A549 (cell line): ENCODE results near the gene IL23A.

Source experiments
- CBX2 ChIP-seq: fragments of 200-600 bp; sonication (generic); IDR thresholded peaks from 2 replicates; pipeline ENCODE4 v1.6.1; 2016; ENCODE audit warnings: low read depth, mild to moderate bottlenecking, borderline replicate concordance
- CHD4 ChIP-seq: fragments of 200-600 bp; sonication (generic); IDR thresholded peaks from 2 replicates; pipeline ENCODE4 v1.6.1; 2016; ENCODE audit warnings: antibody characterized with exemption, mild to moderate bottlenecking, borderline replicate concordance
- EHF ChIP-seq: fragments of 250-450 bp; sonication (Bioruptor Pico); IDR thresholded peaks from 2 replicates; pipeline ENCODE4 v1.5.0; 2020; ENCODE audit warnings: mild to moderate bottlenecking
- POLR2A ChIP-seq: IDR thresholded peaks from 2 replicates; pipeline ENCODE4 v1.6.1; 2012; ENCODE audit warnings: mild to moderate bottlenecking, low read length
- RCOR1 ChIP-seq: fragments of 150-350 bp; IDR thresholded peaks from 2 replicates; pipeline ENCODE4 v1.6.1; 2014; ENCODE audit warnings: antibody characterized with exemption, low read length, low read depth
- TF ChIP-seq, protein P1 (sequence below): fragments of >200 bp; sonication (Bioruptor Twin); formaldehyde crosslinking; IDR thresholded peaks from 3 replicates; pipeline ENCODE4 v1.5.1; 2016
- TF ChIP-seq, protein P2 (sequence below): IDR thresholded peaks from 2 replicates; pipeline ENCODE4 v1.6.1; 2012
- TF ChIP-seq, protein P3 (sequence below): IDR thresholded peaks from 2 replicates; pipeline ENCODE4 v1.6.1; 2012
- TF ChIP-seq, protein P4 (sequence below): fragments of 450-650 bp; IDR thresholded peaks from 2 replicates; pipeline ENCODE4 v1.6.1; 2014; ENCODE audit warnings: antibody characterized with exemption
- TF ChIP-seq, protein P5 (sequence below): fragments of 200-600 bp; sonication (generic); IDR thresholded peaks from 2 replicates; pipeline ENCODE4 v1.6.1; 2016; ENCODE audit warnings: antibody characterized with exemption, mild to moderate bottlenecking, moderate library complexity

DNA sequence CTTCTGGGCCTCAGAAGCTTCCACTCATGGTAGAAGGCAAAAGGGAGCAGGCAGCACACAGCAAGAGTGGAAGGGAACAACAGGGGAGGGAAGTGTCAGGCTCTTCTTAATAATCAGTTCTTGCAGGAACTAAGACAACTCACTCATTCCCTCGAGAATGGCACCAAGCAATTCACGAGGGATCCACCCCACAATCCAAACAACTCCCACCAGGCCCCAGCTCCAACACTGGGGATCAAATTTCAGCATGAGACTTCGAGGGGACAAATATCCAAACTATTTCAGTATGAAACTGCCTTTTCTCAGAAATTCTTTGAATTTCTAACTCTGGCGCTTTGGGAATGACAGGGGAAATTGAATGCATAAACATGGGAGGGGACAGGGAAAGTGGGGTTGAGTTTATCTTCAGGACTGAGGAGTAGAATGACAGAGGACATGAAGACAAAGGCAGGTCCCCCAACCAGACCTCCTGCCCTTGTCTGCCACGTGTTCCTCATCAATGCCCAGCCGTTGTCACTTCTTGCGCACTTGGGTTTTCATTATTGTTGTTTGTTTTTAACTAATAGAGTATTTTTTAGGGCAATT, 48.6 kb downstream of the IL23A start:
- TF ChIP-seq POLR2A (no peak), CBX2 (no peak), RCOR1 (no peak), EHF (CRISPR knock-in tag) (no peak), CHD4 (no peak)
- TF ChIP-seq, protein P1, sequence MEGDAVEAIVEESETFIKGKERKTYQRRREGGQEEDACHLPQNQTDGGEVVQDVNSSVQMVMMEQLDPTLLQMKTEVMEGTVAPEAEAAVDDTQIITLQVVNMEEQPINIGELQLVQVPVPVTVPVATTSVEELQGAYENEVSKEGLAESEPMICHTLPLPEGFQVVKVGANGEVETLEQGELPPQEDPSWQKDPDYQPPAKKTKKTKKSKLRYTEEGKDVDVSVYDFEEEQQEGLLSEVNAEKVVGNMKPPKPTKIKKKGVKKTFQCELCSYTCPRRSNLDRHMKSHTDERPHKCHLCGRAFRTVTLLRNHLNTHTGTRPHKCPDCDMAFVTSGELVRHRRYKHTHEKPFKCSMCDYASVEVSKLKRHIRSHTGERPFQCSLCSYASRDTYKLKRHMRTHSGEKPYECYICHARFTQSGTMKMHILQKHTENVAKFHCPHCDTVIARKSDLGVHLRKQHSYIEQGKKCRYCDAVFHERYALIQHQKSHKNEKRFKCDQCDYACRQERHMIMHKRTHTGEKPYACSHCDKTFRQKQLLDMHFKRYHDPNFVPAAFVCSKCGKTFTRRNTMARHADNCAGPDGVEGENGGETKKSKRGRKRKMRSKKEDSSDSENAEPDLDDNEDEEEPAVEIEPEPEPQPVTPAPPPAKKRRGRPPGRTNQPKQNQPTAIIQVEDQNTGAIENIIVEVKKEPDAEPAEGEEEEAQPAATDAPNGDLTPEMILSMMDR: no peak
- TF ChIP-seq, protein P2, sequence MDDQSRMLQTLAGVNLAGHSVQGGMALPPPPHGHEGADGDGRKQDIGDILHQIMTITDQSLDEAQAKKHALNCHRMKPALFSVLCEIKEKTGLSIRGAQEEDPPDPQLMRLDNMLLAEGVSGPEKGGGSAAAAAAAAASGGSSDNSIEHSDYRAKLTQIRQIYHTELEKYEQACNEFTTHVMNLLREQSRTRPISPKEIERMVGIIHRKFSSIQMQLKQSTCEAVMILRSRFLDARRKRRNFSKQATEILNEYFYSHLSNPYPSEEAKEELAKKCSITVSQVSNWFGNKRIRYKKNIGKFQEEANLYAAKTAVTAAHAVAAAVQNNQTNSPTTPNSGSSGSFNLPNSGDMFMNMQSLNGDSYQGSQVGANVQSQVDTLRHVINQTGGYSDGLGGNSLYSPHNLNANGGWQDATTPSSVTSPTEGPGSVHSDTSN: no peak
- TF ChIP-seq, protein P3, sequence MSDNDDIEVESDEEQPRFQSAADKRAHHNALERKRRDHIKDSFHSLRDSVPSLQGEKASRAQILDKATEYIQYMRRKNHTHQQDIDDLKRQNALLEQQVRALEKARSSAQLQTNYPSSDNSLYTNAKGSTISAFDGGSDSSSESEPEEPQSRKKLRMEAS: no peak
- TF ChIP-seq, protein P4, sequence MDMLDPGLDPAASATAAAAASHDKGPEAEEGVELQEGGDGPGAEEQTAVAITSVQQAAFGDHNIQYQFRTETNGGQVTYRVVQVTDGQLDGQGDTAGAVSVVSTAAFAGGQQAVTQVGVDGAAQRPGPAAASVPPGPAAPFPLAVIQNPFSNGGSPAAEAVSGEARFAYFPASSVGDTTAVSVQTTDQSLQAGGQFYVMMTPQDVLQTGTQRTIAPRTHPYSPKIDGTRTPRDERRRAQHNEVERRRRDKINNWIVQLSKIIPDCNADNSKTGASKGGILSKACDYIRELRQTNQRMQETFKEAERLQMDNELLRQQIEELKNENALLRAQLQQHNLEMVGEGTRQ: no peak
- TF ChIP-seq, protein P5, sequence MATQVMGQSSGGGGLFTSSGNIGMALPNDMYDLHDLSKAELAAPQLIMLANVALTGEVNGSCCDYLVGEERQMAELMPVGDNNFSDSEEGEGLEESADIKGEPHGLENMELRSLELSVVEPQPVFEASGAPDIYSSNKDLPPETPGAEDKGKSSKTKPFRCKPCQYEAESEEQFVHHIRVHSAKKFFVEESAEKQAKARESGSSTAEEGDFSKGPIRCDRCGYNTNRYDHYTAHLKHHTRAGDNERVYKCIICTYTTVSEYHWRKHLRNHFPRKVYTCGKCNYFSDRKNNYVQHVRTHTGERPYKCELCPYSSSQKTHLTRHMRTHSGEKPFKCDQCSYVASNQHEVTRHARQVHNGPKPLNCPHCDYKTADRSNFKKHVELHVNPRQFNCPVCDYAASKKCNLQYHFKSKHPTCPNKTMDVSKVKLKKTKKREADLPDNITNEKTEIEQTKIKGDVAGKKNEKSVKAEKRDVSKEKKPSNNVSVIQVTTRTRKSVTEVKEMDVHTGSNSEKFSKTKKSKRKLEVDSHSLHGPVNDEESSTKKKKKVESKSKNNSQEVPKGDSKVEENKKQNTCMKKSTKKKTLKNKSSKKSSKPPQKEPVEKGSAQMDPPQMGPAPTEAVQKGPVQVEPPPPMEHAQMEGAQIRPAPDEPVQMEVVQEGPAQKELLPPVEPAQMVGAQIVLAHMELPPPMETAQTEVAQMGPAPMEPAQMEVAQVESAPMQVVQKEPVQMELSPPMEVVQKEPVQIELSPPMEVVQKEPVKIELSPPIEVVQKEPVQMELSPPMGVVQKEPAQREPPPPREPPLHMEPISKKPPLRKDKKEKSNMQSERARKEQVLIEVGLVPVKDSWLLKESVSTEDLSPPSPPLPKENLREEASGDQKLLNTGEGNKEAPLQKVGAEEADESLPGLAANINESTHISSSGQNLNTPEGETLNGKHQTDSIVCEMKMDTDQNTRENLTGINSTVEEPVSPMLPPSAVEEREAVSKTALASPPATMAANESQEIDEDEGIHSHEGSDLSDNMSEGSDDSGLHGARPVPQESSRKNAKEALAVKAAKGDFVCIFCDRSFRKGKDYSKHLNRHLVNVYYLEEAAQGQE: no peak
